ENCODE results near the gene ITPKB.

- TF ChIP-seq, protein P1, sequence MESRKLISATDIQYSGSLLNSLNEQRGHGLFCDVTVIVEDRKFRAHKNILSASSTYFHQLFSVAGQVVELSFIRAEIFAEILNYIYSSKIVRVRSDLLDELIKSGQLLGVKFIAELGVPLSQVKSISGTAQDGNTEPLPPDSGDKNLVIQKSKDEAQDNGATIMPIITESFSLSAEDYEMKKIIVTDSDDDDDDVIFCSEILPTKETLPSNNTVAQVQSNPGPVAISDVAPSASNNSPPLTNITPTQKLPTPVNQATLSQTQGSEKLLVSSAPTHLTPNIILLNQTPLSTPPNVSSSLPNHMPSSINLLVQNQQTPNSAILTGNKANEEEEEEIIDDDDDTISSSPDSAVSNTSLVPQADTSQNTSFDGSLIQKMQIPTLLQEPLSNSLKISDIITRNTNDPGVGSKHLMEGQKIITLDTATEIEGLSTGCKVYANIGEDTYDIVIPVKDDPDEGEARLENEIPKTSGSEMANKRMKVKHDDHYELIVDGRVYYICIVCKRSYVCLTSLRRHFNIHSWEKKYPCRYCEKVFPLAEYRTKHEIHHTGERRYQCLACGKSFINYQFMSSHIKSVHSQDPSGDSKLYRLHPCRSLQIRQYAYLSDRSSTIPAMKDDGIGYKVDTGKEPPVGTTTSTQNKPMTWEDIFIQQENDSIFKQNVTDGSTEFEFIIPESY (IDR thresholded peaks at IDR 0.05; ENCODE audit: borderline replicate concordance, low read depth) = no peak
- TF ChIP-seq RFX5 (IDR thresholded peaks at IDR 0.05; ENCODE audit: low read length) (no peak), CTCF (IDR thresholded peaks at IDR 0.05) (no peak)
Observed at GRCh38 chr1:226776975-226777374, 37.9 kb upstream of the ITPKB start.
